Neural cell (in vitro differentiated cells): ENCODE results near the gene RNF212. TPM values are rescaled to one million over a fixed set of nuclear protein-coding genes. Genes with fewer than 3 reads are reported as not detected.

Experiments used
- H2AFZ ChIP-seq: fragments of 200-600, 300-800 bp; sonication (generic), shearing (Covaris generic); 2 replicates; pipeline ENCODE4 v1.6.0; 2014; ENCODE audit warnings: low read depth, mild to moderate bottlenecking, antibody characterized with exemption, low read length, moderate library complexity
- H3F3A ChIP-seq: fragments of 200-600 bp; shearing (Covaris generic); 2 replicates; pipeline ENCODE4 v1.6.1; 2016; ENCODE audit warnings: mild to moderate bottlenecking, moderate library complexity, mixed read lengths, antibody characterized with exemption, low read length; ENCODE audit not compliant: insufficient read depth, poor library complexity, severe bottlenecking
- H3K27ac ChIP-seq: fragments of 200-600, 300-800 bp; sonication (generic), shearing (Covaris generic); 2 replicates; pipeline ENCODE4 v1.5.1; 2014; ENCODE audit warnings: mild to moderate bottlenecking, low read length, moderate library complexity
- H3K27me3 ChIP-seq: fragments of 300-800, 200-600 bp; sonication (generic), shearing (Covaris generic); 2 replicates; pipeline ENCODE4 v1.6.0; 2014; ENCODE audit warnings: mild to moderate bottlenecking, low read depth, low read length, moderate library complexity; ENCODE audit not compliant: insufficient read depth
- H3K36me3 ChIP-seq: fragments of 300-800, 200-600 bp; sonication (generic), shearing (Covaris generic); 2 replicates; pipeline ENCODE4 v1.5.1; 2014; ENCODE audit warnings: mild to moderate bottlenecking, antibody characterized with exemption, low read length, moderate library complexity; ENCODE audit not compliant: insufficient read depth
- H3K4me2 ChIP-seq: fragments of 300-800, 200-600 bp; sonication (generic), shearing (Covaris generic); 2 replicates; pipeline ENCODE4 v1.6.0; 2014; ENCODE audit warnings: mild to moderate bottlenecking, low read length
- H3K4me3 ChIP-seq: fragments of 300-800, 200-600 bp; sonication (generic), shearing (Covaris generic); 2 replicates; pipeline ENCODE4 v1.5.1; 2014; ENCODE audit warnings: mild to moderate bottlenecking, low read length, moderate library complexity
- H3K79me2 ChIP-seq: fragments of 200-600 bp; shearing (Covaris generic); replicated peaks from 2 replicates; pipeline ENCODE4 v1.6.0; 2014; ENCODE audit warnings: mild to moderate bottlenecking, low read length, moderate library complexity; ENCODE audit not compliant: insufficient read depth
- H3K9ac ChIP-seq: fragments of 300-800, 200-600 bp; sonication (generic), shearing (Covaris generic); 2 replicates; pipeline ENCODE4 v1.6.1; 2016; ENCODE audit warnings: mild to moderate bottlenecking, low read length, mixed read lengths
- H3K9me2 ChIP-seq: fragments of 200-600 bp; shearing (Covaris generic); 2 replicates; pipeline ENCODE4 v1.6.1; 2016; ENCODE audit warnings: mild to moderate bottlenecking, low read length, mixed read lengths; ENCODE audit not compliant: insufficient read depth
- H3K9me3 ChIP-seq: fragments of 200-600, 300-800 bp; sonication (generic), shearing (Covaris generic); 2 replicates; pipeline ENCODE4 v1.6.1; 2016; ENCODE audit warnings: mild to moderate bottlenecking, mixed run types, low read length, moderate library complexity, mixed read lengths
- H4K20me1 ChIP-seq: fragments of 200-600 bp; shearing (Covaris generic); 2 replicates; pipeline ENCODE4 v1.6.1; 2016; ENCODE audit warnings: mild to moderate bottlenecking, mixed run types; ENCODE audit not compliant: insufficient read depth
- CTCF ChIP-seq: fragments of 450-650 bp; IDR thresholded peaks from 2 replicates; pipeline ENCODE4 v1.5.1; 2014; ENCODE audit warnings: antibody characterized with exemption, mild to moderate bottlenecking, moderate library complexity; ENCODE audit not compliant: poor library complexity, severe bottlenecking
- EP300 ChIP-seq: fragments of 450-650 bp; conservative IDR thresholded peaks from 2 replicates; pipeline ENCODE4 v1.6.1; 2014; ENCODE audit warnings: antibody characterized with exemption, mild to moderate bottlenecking, moderate library complexity; ENCODE audit not compliant: poor library complexity, severe bottlenecking
- EZH2 ChIP-seq: fragments of 200-600, 300-800 bp; shearing (Covaris generic), sonication (generic); IDR thresholded peaks from 2 replicates; pipeline ENCODE4 v1.6.1; 2014; ENCODE audit warnings: antibody characterized with exemption, low read length, borderline replicate concordance, mild to moderate bottlenecking; ENCODE audit not compliant: insufficient read depth, poor library complexity, severe bottlenecking
- MXI1 ChIP-seq: fragments of 450-650 bp; conservative IDR thresholded peaks from 2 replicates; pipeline ENCODE4 v1.6.1; 2014; ENCODE audit warnings: antibody characterized with exemption, mild to moderate bottlenecking; ENCODE audit not compliant: poor library complexity, severe bottlenecking
- POLR2AphosphoS5 ChIP-seq: IDR thresholded peaks from 2 replicates; pipeline ENCODE4 v1.6.1; 2012
- RAD21 ChIP-seq: fragments of 450-650 bp; conservative IDR thresholded peaks from 2 replicates; pipeline ENCODE4 v1.6.1; 2014; ENCODE audit warnings: antibody characterized with exemption, mild to moderate bottlenecking, moderate library complexity
- REST ChIP-seq: IDR thresholded peaks from 2 replicates; pipeline ENCODE4 v1.6.1; 2012; ENCODE audit warnings: borderline replicate concordance
- SMC3 ChIP-seq: fragments of 450-650 bp; conservative IDR thresholded peaks from 2 replicates; pipeline ENCODE4 v1.6.1; 2014; ENCODE audit warnings: antibody characterized with exemption, mild to moderate bottlenecking, moderate library complexity; ENCODE audit not compliant: poor library complexity
- TAF1 ChIP-seq: IDR thresholded peaks from 2 replicates; pipeline ENCODE4 v1.6.1; 2012; ENCODE audit warnings: low read depth
- polyA plus RNA-seq: library from polyadenylated mRNA; depleted of rRNA; stranded (reverse); fragments of >200 nt; gene quantifications from 2 replicates; pipeline ENCODE4 v1.2.3, GENCODE V29; 2014

RNF212 gene
- polyA plus RNA-seq, 1 donor from 2014 or later: 1.5 TPM

- no peak overlapping the region for H3K4me2 ChIP-seq
- no peak overlapping the region for H2AFZ ChIP-seq
- H3F3A ChIP-seq: no peaks in the 10 kb centered on the region
- H3K27ac ChIP-seq: no peak overlapping the region
- H3K9me3 ChIP-seq: no peaks in the 10 kb centered on the region
- H3K36me3 ChIP-seq: no peaks in the 10 kb centered on the region
- no peak overlapping the region for H3K9ac ChIP-seq
- H3K4me3 ChIP-seq: no peak overlapping the region
- H3K9me2 ChIP-seq: no peaks in the 10 kb centered on the region
- no peak for TF ChIP-seq RAD21
- TF ChIP-seq TAF1: no peak
- no peak for TF ChIP-seq MXI1
- TF ChIP-seq CTCF: no peak
- no peak for TF ChIP-seq POLR2AphosphoS5
- no peak for TF ChIP-seq EZH2
- TF ChIP-seq EP300: no peak
- no peak for TF ChIP-seq SMC3
- no peak for TF ChIP-seq REST
- H3K79me2 ChIP-seq: no peaks in the 10 kb centered on the region
- no peaks in the 10 kb centered on the region for H4K20me1 ChIP-seq
- H3K27me3 ChIP-seq: no peaks in the 10 kb centered on the region
Measured at GRCh38 chr4:1035510-1035909, 77.9 kb downstream of the RNF212 start.

- Histone ChIP-seq H2AFZ (no peak overlapping the region), H3K9me2 (no peaks in the 10 kb centered on the region), H3F3A (no peaks in the 10 kb centered on the region), H3K9ac (no peak overlapping the region), H3K9me3 (no peaks in the 10 kb centered on the region), H4K20me1 (no peaks in the 10 kb centered on the region), H3K4me3 (no peak overlapping the region), H3K4me2 (no peak overlapping the region), H3K36me3 (no peaks in the 10 kb centered on the region), H3K27ac (no peak overlapping the region), H3K27me3 (no peaks in the 10 kb centered on the region), H3K79me2 (no peaks in the 10 kb centered on the region)
- TF ChIP-seq EP300 (no peak), REST (no peak), CTCF (no peak), MXI1 (no peak), EZH2 (no peak), RAD21 (no peak), TAF1 (no peak), POLR2AphosphoS5 (no peak), SMC3 (no peak)
Measured at GRCh38 chr4:1033840-1034551, 79.4 kb downstream of the RNF212 start.
